Hepatocyte (in vitro differentiated cells): ENCODE results near the gene NPR3.

Experiments used
- CTCF ChIP-seq: fragments of 200-600 bp; sonication (generic); IDR thresholded peaks from 2 replicates; pipeline ENCODE4 v1.5.1; 2016; ENCODE audit warnings: antibody characterized with exemption, mild to moderate bottlenecking; ENCODE audit not compliant: poor library complexity
- EZH2 ChIP-seq: fragments of 200-600 bp; sonication (generic); IDR thresholded peaks from 2 replicates; pipeline ENCODE4 v1.6.1; 2016; ENCODE audit warnings: antibody characterized with exemption, mild to moderate bottlenecking, borderline replicate concordance

- TF ChIP-seq CTCF (no peak), EZH2 (no peak)
Observed at GRCh38 chr5:32754284-32754683, 43.2 kb downstream of the NPR3 start.
